Measurements from ENCODE around the gene ZNF419.

The ZNF419 gene

DNA sequence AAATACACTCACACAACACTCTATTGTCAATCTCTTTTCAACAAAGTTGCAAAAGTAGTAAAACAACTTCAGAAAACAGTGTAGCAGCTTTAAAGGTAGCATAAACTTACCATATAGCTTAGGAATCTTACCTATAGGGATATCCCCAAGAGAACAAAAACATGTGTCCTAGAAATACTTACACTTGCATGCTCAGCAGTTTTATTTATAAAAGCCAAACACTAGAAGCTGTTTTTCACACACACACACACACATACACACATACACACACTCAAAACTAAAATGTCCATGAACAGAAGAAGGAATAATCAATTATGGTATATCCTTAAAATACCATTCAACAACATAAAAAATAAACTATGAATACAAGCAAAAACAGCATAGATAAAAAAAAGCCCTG, 23.9 kb downstream of the ZNF419 start (continued):
- TF ChIP-seq, protein P1, sequence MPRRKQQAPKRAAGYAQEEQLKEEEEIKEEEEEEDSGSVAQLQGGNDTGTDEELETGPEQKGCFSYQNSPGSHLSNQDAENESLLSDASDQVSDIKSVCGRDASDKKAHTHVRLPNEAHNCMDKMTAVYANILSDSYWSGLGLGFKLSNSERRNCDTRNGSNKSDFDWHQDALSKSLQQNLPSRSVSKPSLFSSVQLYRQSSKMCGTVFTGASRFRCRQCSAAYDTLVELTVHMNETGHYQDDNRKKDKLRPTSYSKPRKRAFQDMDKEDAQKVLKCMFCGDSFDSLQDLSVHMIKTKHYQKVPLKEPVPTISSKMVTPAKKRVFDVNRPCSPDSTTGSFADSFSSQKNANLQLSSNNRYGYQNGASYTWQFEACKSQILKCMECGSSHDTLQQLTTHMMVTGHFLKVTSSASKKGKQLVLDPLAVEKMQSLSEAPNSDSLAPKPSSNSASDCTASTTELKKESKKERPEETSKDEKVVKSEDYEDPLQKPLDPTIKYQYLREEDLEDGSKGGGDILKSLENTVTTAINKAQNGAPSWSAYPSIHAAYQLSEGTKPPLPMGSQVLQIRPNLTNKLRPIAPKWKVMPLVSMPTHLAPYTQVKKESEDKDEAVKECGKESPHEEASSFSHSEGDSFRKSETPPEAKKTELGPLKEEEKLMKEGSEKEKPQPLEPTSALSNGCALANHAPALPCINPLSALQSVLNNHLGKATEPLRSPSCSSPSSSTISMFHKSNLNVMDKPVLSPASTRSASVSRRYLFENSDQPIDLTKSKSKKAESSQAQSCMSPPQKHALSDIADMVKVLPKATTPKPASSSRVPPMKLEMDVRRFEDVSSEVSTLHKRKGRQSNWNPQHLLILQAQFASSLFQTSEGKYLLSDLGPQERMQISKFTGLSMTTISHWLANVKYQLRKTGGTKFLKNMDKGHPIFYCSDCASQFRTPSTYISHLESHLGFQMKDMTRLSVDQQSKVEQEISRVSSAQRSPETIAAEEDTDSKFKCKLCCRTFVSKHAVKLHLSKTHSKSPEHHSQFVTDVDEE (CRISPR knock-in tag; IDR thresholded peaks at IDR 0.05), result no peak
- no peak for TF ChIP-seq ZFP3 (CRISPR knock-in tag; IDR thresholded peaks at IDR 0.05)

DNA sequence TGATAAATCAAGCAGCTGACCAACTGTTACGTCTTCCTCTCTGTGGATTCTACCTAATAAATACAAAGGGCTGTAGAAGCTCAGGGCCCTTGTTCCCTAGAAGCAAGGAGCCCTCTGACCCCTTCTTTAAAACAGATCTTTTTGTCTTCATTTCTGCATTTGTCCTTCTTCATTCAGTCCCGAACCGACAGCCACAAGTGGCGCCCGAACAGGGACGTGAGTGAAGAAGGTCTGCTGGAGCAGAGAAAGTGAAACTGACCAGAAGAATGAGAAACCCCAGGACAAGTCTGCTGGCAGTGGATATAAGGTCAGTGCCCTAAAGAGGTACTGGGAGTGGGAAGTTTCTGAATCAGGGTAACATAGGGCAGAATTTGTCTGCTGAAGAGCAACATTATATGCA, 25.3 kb downstream of the ZNF419 start:
- no peak for TF ChIP-seq TCF4 (CRISPR knock-in tag; IDR thresholded peaks at IDR 0.05; ENCODE audit: borderline replicate concordance)
- TF ChIP-seq, protein P2, sequence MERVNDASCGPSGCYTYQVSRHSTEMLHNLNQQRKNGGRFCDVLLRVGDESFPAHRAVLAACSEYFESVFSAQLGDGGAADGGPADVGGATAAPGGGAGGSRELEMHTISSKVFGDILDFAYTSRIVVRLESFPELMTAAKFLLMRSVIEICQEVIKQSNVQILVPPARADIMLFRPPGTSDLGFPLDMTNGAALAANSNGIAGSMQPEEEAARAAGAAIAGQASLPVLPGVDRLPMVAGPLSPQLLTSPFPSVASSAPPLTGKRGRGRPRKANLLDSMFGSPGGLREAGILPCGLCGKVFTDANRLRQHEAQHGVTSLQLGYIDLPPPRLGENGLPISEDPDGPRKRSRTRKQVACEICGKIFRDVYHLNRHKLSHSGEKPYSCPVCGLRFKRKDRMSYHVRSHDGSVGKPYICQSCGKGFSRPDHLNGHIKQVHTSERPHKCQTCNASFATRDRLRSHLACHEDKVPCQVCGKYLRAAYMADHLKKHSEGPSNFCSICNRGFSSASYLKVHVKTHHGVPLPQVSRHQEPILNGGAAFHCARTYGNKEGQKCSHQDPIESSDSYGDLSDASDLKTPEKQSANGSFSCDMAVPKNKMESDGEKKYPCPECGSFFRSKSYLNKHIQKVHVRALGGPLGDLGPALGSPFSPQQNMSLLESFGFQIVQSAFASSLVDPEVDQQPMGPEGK (CRISPR knock-in tag; IDR thresholded peaks at IDR 0.05; ENCODE audit: borderline replicate concordance), result no peak
- TF ChIP-seq ARNTL (CRISPR knock-in tag; IDR thresholded peaks at IDR 0.05; ENCODE audit: borderline replicate concordance, low read depth), result no peak
- TF ChIP-seq RARB (CRISPR knock-in tag; IDR thresholded peaks at IDR 0.05), result no peak
- no peak for TF ChIP-seq CSDC2 (CRISPR knock-in tag; IDR thresholded peaks at IDR 0.05)
- TF ChIP-seq, protein P1 (CRISPR knock-in tag; IDR thresholded peaks at IDR 0.05), result no peak
- TF ChIP-seq ZFP3 (CRISPR knock-in tag; IDR thresholded peaks at IDR 0.05), result no peak
- TF ChIP-seq SNAI2 (CRISPR knock-in tag; IDR thresholded peaks at IDR 0.05), result no peak
- no peak for TF ChIP-seq BACH2 (CRISPR knock-in tag; IDR thresholded peaks at IDR 0.05; ENCODE audit: borderline replicate concordance)
- TF ChIP-seq ESRRG (CRISPR knock-in tag; IDR thresholded peaks at IDR 0.05), result no peak
- TF ChIP-seq, protein P3, sequence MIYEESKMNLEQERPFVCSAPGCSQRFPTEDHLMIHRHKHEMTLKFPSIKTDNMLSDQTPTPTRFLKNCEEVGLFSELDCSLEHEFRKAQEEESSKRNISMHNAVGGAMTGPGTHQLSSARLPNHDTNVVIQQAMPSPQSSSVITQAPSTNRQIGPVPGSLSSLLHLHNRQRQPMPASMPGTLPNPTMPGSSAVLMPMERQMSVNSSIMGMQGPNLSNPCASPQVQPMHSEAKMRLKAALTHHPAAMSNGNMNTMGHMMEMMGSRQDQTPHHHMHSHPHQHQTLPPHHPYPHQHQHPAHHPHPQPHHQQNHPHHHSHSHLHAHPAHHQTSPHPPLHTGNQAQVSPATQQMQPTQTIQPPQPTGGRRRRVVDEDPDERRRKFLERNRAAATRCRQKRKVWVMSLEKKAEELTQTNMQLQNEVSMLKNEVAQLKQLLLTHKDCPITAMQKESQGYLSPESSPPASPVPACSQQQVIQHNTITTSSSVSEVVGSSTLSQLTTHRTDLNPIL (CRISPR knock-in tag; IDR thresholded peaks at IDR 0.05; ENCODE audit: low read depth), result no peak
- TF ChIP-seq PPARA (CRISPR knock-in tag; IDR thresholded peaks at IDR 0.05; ENCODE audit: borderline replicate concordance), result no peak
- TF ChIP-seq, protein P4, sequence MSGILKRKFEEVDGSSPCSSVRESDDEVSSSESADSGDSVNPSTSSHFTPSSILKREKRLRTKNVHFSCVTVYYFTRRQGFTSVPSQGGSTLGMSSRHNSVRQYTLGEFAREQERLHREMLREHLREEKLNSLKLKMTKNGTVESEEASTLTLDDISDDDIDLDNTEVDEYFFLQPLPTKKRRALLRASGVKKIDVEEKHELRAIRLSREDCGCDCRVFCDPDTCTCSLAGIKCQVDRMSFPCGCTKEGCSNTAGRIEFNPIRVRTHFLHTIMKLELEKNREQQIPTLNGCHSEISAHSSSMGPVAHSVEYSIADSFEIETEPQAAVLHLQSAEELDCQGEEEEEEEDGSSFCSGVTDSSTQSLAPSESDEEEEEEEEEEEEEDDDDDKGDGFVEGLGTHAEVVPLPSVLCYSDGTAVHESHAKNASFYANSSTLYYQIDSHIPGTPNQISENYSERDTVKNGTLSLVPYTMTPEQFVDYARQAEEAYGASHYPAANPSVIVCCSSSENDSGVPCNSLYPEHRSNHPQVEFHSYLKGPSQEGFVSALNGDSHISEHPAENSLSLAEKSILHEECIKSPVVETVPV (CRISPR knock-in tag; IDR thresholded peaks at IDR 0.05), result no peak
- no peak for TF ChIP-seq ZC3H10 (CRISPR knock-in tag; IDR thresholded peaks at IDR 0.05)
- TF ChIP-seq ZNF565 (CRISPR knock-in tag; conservative IDR thresholded peaks at IDR 0.05; ENCODE audit: low read depth), result no peak
- TF ChIP-seq ZNF8 (CRISPR knock-in tag; IDR thresholded peaks at IDR 0.05), result no peak
- TF ChIP-seq ISL1 (CRISPR knock-in tag; IDR thresholded peaks at IDR 0.05), result no peak
- TF ChIP-seq GLIS3 (CRISPR knock-in tag; IDR thresholded peaks at IDR 0.05), result no peak
- TF ChIP-seq ZNF70 (CRISPR knock-in tag; IDR thresholded peaks at IDR 0.05), result no peak
- TF ChIP-seq, protein P5, sequence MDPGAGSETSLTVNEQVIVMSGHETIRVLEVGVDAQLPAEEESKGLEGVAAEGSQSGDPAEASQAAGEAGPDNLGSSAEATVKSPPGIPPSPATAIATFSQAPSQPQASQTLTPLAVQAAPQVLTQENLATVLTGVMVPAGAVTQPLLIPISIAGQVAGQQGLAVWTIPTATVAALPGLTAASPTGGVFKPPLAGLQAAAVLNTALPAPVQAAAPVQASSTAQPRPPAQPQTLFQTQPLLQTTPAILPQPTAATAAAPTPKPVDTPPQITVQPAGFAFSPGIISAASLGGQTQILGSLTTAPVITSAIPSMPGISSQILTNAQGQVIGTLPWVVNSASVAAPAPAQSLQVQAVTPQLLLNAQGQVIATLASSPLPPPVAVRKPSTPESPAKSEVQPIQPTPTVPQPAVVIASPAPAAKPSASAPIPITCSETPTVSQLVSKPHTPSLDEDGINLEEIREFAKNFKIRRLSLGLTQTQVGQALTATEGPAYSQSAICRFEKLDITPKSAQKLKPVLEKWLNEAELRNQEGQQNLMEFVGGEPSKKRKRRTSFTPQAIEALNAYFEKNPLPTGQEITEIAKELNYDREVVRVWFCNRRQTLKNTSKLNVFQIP (CRISPR knock-in tag; IDR thresholded peaks at IDR 0.05; ENCODE audit: borderline replicate concordance, low read depth), result no peak
- no peak for ATAC-seq

Data from SK-N-SH treated with all-trans-retinoic acid at 6 μM for 48 hours (cell line).